HG03558 (cell line): ENCODE measurements around the gene CEP250.
"Not testable (repeated sequence)": the region's sequence is repeated elsewhere in the genome, so short reads cannot be mapped to it uniquely, and the experiment has no call there.

Experiments
- ATAC-seq: cut with Tn5 transposase; IDR thresholded peaks from one replicate; pipeline ENCODE4 v1.9.1; 2021; ENCODE audit warnings: moderate number of reproducible peaks; ENCODE audit not compliant: unreplicated experiment; ENCODE audit errors: extremely low read depth

The CEP250 gene

DNA sequence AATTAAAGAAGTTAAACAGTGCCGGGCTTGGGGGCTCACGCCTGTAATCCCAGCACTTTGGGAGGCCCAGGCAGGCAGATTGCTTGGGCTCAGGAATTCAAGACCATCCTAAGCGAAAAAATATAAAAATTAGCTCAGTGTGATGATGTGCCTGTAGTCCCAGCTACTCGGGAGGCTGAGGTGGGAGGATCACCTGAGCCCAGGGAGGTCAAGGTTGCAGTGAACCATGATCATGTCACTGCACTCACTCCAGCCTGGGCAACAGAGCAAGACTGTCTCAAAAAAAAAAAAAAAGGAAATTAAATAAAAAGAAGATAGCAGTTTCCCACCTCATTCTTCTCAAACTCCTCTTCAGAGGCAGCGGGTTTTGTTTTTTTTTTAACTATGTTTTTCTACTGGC is 62.4 kb downstream of the CEP250 start:
- not testable (repeated sequence) for ATAC-seq

DNA sequence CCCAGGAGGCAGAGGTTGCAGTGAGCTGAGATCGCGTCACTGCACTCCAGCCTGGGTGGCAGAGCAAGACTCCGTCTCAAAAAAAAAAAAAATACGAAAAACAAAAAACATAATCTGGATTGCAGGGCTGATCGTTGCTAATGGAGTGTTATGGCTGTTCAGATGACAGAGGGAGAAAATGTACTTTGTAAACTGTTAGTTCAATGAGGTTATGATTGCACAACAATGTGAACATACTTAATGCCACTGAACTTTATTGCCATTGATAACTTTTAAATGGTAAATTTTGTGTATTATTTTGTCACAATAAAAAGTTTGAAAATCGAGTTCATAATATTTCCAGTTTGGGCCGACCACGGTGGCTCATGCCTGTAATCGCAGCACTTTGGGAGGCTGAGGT is 63.6 kb downstream of the CEP250 start:
- ATAC-seq: no peak

DNA sequence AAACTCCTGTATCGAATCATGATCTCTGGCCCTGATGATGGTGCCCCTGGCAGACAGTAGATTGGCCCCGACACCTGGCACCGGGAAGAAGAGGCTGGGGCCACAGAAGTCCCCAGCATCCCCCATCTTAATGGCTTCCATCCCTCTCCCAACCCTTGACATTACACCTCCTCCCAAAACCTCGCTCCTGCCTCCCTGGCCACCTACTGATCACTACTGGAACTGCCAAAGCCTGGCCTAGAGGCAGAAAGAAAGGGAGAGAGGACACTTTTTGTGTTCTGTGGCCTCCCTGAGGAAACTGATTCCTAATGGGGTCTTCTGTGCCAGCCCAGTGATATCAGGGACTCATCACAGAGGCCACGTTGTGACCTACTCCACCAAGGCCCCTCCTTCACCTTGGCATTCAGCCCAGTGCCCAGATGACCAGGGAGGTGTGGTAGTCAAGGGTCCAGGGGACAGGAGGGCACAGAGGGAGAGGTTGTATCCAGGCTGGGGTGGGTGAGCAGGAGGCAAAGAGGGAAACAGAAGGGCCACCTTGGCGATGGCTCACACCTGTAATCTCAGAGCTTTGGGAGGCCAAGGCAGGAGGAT is 68.0 kb downstream of the CEP250 start:
- ATAC-seq: no peak

GRCh38 chr20:35525639-35526038 is 70.2 kb downstream of the CEP250 start:
- no peak for ATAC-seq

- ATAC-seq: no peak
Measured at GRCh38 chr20:35527122-35527769, 71.8 kb downstream of the CEP250 start.

DNA sequence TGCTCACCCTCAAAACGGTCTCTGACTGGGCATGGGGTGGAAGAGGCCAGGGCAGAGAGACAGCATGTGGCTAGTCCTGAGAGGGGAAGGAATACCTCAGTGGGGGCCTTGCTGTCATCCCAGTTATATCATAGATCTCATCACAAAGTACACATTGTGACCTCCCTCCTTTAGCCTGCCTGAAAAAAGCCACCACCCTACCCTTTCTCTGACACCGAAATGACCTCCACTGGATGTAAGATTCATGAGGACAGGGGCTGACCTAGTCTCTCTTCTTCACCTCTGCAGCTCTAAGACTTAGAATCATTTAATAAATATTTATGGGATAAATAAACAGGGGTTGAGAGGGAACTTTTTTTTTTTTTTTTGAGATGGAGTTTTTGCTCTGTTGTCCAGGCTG is 74.2 kb downstream of the CEP250 start, which contains the start of gene C20orf173:
Gene C20orf173 (minus strand): TSS at position 101 of the 400 bp plus-strand sequence. CDS start 279 bp downstream, outside the sequence.
- ATAC-seq: no peak

DNA sequence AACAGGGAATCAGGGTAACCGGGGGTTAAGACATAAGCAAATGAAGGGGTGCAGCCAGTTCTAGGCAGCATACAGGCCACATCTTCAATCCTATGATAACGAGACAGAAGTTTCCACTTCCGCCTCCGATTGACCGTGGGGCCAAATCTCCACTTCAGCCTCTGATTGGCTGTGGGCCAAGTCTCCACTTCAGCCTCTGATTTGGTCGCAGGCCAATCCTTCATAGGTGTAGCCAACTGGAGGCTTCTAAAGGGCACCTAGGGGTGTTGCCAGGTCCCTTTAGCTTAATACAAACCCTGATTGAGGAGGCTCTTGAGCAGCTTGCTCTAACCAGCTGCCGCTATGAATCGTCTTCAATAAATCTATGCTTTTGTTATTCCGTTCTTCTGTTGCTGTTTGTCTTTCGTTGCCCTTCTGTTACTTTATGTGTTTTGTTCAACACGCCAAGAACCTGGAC is 84.4 kb downstream of the CEP250 start:
- ATAC-seq: no peak

DNA sequence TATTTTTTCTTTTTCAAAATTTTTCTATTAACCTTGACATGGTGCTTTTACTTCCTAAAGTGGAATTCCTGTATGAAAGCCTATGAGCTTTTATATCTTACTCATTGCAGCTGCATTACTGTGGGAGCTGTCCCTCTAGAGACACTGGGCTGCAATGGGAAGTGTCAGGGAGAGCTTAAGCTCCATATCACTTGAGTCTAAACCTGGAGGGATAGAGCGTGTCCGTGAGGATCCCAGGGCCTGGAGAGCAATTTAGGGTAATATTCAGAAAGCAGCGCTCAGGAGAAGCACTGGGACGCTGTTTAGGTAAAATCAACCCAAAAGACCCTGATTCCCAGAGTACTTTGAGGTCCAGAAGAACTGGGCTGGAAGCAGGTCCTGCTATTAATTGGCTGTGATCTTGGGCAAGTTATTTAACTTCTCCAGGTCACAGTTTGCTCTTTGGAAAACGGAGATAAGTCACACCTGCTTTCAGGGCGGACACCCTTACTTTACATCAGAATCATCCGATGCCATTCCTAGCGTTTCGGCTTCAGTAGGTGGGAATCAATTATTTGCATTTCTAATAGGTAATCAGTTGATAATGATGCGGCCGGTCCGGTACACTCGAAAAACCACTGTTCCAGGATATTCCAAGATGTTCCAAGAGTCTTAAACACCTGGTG is 85.9 kb downstream of the CEP250 start:
- ATAC-seq: no peak

- ATAC-seq: no peak
Measured at GRCh38 chr20:35541783-35542662, 86.6 kb downstream of the CEP250 start, which contains the start of gene ERGIC3. TSS of gene ERGIC3 (plus strand) at chr20:35542078. CDS start at chr20:35542098, 20 bp downstream.

GRCh38 chr20:35542990-35543389 is 87.6 kb downstream of the CEP250 start:
- ATAC-seq: no peak

DNA sequence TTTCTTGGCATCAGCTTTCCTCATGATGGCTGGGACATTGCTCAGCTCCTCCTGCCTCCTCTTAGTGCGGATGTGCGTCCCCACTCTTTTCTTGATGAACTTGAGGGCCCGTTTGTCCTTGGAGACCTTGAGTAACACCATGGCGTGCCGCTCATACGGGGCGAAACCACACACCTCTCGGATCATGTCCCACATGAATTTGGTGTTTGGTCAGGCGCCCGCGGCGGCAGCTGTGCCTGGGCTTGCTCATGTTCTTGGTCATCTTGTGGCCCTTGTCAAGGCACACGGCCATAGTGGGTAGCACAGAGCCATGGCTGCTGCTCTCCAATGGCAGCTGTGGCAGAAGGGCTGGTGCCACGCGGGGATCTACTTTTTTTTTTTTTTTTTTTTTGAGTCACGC is 89.0 kb downstream of the CEP250 start:
- ATAC-seq: no peak

- ATAC-seq: not testable (repeated sequence)
Measured at GRCh38 chr20:35544941-35545340, 89.5 kb downstream of the CEP250 start.

DNA sequence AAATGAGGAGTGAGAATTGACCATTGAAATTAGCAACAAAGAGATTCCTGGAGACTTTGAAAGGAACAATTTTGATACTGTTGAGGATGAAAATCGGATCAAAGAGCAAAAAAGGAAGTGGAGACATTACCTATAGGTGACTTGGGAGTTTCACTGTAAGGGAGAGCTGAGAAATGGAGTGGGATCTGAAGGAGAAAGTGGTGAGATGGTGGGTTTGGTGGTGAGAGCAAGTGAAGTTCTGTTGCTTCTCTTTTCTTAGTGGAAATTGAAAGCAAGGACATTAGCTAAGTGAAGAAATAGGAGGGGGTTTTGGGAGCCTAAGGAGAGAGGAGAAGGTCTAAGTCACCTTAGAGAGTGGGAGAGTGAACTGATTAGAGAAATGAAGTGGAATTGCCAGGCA is 90.7 kb downstream of the CEP250 start:
- no peak for ATAC-seq

- no peak for ATAC-seq
Measured at GRCh38 chr20:35547329-35547728, 91.9 kb downstream of the CEP250 start.

DNA sequence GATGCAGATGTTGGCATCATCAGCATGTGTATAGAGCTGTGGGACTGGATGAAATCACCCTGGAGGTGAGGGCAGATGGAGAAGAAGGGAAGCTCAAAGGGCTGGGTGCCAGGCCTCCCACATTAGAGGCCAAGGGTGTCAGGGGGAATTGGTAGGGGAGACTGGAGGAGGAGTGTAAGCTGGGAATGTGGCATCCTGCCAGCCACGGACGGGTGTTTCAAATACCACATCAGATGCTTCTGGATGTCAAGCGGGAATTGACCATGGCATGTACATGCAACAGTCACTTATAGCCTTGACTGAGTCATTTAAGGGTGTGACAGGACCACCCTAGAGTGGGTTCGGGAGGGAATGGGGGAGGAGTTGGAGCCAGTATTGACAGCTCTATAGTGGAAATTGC is 96.1 kb downstream of the CEP250 start:
- ATAC-seq: no peak

DNA sequence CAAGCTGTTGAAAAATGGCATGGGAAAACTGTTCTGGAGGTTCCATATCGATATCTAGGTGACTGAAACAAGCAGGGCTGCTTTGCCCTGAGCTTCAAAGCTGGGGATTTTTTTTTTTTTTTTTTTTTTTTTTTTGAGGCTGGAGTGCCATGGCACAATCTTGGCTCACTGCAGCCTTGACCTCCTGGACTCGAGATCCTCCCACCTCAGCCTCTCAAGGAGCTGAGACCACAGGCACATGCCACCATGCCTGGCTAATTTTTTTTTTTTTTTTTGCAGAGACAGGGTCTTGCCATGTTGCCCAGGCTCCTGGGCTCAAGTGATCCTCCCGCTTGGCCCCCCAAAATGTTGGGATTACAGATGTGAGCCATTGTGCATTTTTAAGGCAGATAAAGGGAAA is 97.5 kb downstream of the CEP250 start:
- no peak for ATAC-seq

DNA sequence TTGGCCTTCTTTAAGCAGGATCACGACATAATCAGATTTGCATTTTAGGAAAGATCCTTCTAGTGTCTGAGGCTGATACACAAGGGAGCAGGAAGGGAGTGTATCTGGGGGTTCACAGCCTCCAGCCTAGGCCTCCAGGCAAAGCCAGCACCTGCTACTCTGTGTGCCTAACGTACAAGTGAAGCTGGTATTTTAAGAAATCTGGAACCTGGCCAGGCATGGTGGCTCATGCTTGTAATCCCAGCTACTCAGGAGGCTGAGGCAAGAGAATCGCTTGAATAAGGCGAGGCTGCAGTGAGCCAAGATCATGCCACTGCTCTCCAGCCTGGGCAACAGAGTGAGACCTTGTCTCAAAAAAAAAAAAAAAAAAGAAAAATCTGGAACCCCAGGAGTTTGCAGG is 100.1 kb downstream of the CEP250 start:
- ATAC-seq: not testable (repeated sequence)

GRCh38 chr20:35555951-35556645 is 100.7 kb downstream of the CEP250 start:
- ATAC-seq: no peak

DNA sequence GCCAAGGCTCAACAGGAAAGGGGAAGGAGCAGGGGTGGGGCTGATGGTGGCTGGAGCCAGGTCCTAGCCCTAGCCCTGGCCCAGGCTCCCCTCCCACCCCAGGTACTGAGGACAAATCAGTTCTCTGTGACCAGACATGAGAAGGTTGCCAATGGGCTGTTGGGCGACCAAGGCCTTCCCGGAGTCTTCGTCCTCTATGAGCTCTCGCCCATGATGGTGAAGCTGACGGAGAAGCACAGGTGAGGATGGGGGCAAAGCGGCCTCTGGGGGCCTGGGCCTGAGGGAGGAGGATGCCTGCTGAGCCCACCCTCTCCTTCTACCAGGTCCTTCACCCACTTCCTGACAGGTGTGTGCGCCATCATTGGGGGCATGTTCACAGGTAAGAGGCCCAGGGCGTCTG is 101.5 kb downstream of the CEP250 start:
- ATAC-seq: no peak

DNA sequence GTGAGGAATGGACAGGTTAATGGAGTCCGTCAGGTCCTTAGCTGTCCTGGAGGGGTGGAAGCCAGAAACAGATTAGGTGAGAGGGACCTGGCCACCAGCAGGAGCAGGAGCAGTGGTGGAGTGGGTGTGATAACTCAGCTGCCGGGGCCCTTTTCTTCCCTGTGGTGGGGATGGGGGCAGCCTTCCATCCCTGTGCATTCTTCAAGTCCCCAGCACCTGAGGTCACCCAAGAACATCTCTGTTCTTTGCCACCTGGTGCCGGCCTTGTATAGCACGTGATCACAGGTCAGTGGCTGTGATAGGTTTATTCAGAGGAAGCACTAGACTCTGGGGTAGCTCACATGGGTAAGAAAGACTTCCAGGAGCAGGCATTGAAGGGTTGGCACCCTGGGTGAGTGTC is 103.1 kb downstream of the CEP250 start:
- no peak for ATAC-seq
